Activated naive CD8-positive, alpha-beta T cell treated with anti-CD3 and anti-CD28 coated beads, Interleukin-2, amount 50 U/mL, for 24 hours (primary cell): ENCODE measurements around the gene FIGNL2.

Source experiments
- ATAC-seq: fragments of 150-1000 bp; cut with Tn5 transposase; one replicate; pipeline ENCODE4 v1.10.0; 2021
- DNase-seq: peaks from one replicate; pipeline ENCODE4 v3.0.0; 2021
- H3K27ac Mint-ChIP-seq: one replicate; pipeline ENCODE4 v1.8.0; 2021; ENCODE audit warnings: mild to moderate bottlenecking, mixed read lengths
- H3K27me3 Mint-ChIP-seq: one replicate; pipeline ENCODE4 v1.8.0; 2021; ENCODE audit warnings: mixed read lengths
- H3K36me3 Mint-ChIP-seq: one replicate; pipeline ENCODE4 v1.8.0; 2021; ENCODE audit warnings: low read depth, mixed read lengths
- H3K4me1 Mint-ChIP-seq: one replicate; pipeline ENCODE4 v1.8.0; 2021; ENCODE audit warnings: mixed read lengths
- H3K4me3 Mint-ChIP-seq: one replicate; pipeline ENCODE4 v1.8.0; 2021; ENCODE audit warnings: mild to moderate bottlenecking, moderate library complexity, mixed read lengths
- H3K9me3 Mint-ChIP-seq: one replicate; pipeline ENCODE4 v1.8.0; 2021; ENCODE audit warnings: mixed read lengths

The FIGNL2 gene

GRCh38 chr12:51826881-51827280 is 21.6 kb downstream of the FIGNL2 start:
- no peak for ATAC-seq
- peaks cover 37% of the 10 kb centered on the region for H3K4me1 Mint-ChIP-seq
- no peak overlapping the region for H3K27ac Mint-ChIP-seq
- H3K27me3 Mint-ChIP-seq = peaks cover 14% of the 10 kb centered on the region
- H3K9me3 Mint-ChIP-seq = no peaks in the 10 kb centered on the region
- H3K36me3 Mint-ChIP-seq = no peaks in the 10 kb centered on the region
- no peak for DNase-seq
- no peak overlapping the region for H3K4me3 Mint-ChIP-seq

- Mint-ChIP-seq H3K4me3 (no peak overlapping the region), H3K4me1 (peaks cover 37% of the 10 kb centered on the region), H3K27me3 (peaks cover 2% of the 10 kb centered on the region), H3K36me3 (no peaks in the 10 kb centered on the region), H3K9me3 (no peaks in the 10 kb centered on the region), H3K27ac (no peak overlapping the region)
- no peak for ATAC-seq
- no peak for DNase-seq
Measured at GRCh38 chr12:51825216-51825615, 23.3 kb downstream of the FIGNL2 start.

GRCh38 chr12:51823875-51824565 is 24.5 kb downstream of the FIGNL2 start:
- no peaks in the 10 kb centered on the region for H3K27me3 Mint-ChIP-seq
- no peaks in the 10 kb centered on the region for H3K9me3 Mint-ChIP-seq
- H3K4me1 Mint-ChIP-seq = peaks cover 45% of the 10 kb centered on the region
- ATAC-seq (no peak), DNase-seq (no peak)
- no peak overlapping the region for H3K27ac Mint-ChIP-seq
- H3K4me3 Mint-ChIP-seq = no peak overlapping the region
- H3K36me3 Mint-ChIP-seq = no peaks in the 10 kb centered on the region

DNA sequence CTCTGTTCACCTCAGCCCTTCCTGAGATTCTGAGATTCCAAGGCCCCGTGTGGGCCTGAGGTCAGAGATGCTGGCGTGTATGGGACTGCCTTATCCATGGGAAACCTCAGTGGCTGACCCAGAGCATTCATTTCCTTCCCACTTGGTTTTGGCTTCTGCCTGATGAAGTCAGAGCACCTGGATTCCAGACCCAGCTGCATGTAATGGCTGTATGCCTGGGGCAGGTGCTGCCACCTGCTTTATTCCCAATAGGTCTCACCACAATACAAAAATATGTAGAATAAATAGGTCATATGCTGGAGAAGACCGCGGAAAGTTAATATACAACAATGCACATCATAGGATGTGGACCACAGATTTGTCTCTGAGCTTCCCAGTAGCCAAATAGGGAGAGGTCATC is 25.6 kb downstream of the FIGNL2 start:
- H3K9me3 Mint-ChIP-seq = no peaks in the 10 kb centered on the region

DNA sequence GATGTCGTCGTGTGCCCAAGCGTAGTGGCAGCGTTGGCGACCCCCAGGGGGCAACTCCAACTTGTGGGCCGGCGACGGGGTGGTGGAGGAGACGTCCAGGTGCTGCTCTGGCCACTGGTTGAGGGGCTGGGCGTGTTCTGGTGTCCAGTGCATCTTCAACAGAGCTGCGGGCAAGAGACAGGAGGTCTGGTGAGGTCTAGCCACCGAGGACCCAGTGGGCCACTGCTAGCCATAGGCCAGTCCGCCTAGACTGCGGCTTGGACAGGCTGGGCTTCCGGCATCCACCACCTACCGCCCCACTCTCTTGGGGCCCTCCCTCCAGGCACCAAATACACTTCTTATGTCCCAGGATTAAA is 26.3 kb downstream of the FIGNL2 start:
- H3K36me3 Mint-ChIP-seq = no peaks in the 10 kb centered on the region
- ATAC-seq = no peak
- DNase-seq = no peak
- no peaks in the 10 kb centered on the region for H3K9me3 Mint-ChIP-seq
- H3K27ac Mint-ChIP-seq = no peak overlapping the region
- H3K27me3 Mint-ChIP-seq = no peaks in the 10 kb centered on the region
- peaks cover 28% of the 10 kb centered on the region for H3K4me1 Mint-ChIP-seq
- peak overlapping the region; percentile 71 for H3K4me3 Mint-ChIP-seq

More for the DNA sequence above, 25.6 kb downstream of the FIGNL2 start:
- Mint-ChIP-seq H3K4me1 (peaks cover 35% of the 10 kb centered on the region), H3K4me3 (peak overlapping the region; percentile 71), H3K36me3 (no peaks in the 10 kb centered on the region), H3K27ac (no peak overlapping the region), H3K27me3 (no peaks in the 10 kb centered on the region)
- no peak for ATAC-seq
- DNase-seq = no peak

GRCh38 chr12:51821440-51822260 is 26.9 kb downstream of the FIGNL2 start:
- peak overlapping the region; percentile 71 for H3K4me3 Mint-ChIP-seq
- no peaks in the 10 kb centered on the region for H3K27me3 Mint-ChIP-seq
- H3K4me1 Mint-ChIP-seq = peaks cover 22% of the 10 kb centered on the region
- H3K27ac Mint-ChIP-seq = no peak overlapping the region
- DNase-seq (peak; percentile 42), ATAC-seq (no peak)
- H3K36me3 Mint-ChIP-seq = no peaks in the 10 kb centered on the region
- H3K9me3 Mint-ChIP-seq = no peaks in the 10 kb centered on the region

DNA sequence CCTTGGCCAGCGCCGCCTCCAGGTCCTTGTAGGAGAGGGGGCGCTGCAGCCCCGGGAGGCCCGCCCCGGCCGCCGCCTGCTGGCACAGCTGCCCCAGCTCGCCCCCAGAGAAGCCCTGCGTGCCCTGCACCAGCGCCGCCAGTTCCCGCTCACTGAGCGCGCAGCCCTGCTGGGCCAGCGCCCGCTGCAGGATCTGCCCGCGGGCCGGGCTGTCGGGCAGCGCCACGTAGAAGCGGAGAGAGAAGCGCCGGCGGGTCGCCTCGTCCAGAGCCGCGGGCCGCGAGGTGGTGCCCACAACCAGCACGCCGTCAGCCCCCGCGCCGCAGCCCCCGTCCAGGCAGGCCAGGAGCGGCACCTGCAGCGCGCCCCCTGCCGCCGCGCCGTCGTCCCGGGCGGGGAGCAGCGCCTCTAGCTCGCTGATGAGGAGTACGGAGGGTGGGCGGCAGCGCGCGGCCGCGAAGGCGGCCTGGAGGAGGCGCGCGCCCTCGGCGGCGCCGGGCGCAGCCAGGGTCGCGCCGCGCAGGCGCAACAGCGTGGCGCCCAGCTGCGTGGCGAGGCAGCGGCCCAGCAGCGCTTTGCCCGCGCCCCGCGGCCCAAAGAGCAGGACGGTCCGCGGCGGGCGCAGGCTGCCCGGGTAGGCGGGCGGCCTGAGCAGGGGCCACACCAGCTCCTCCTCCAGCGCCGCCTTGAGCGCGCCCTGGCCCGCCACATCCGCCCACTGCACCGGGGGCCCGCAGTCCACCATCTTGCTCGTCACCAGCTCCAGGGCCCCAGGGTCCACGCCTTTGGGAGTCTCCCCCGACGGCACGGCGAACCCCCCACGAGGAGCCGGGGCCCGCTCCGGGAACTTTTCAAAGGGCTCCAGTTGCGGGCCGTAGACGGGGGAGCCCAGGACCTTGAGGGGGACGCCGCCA is 27.7 kb downstream of the FIGNL2 start:
- Mint-ChIP-seq H3K36me3 (no peaks in the 10 kb centered on the region), H3K27me3 (peaks cover 4% of the 10 kb centered on the region), H3K4me1 (peaks cover 20% of the 10 kb centered on the region), H3K27ac (peak overlapping the region; percentile 59), H3K4me3 (peak overlapping the region; percentile 63), H3K9me3 (no peaks in the 10 kb centered on the region)
- DNase-seq (peak; percentile 86), ATAC-seq (peak; percentile 88)

DNA sequence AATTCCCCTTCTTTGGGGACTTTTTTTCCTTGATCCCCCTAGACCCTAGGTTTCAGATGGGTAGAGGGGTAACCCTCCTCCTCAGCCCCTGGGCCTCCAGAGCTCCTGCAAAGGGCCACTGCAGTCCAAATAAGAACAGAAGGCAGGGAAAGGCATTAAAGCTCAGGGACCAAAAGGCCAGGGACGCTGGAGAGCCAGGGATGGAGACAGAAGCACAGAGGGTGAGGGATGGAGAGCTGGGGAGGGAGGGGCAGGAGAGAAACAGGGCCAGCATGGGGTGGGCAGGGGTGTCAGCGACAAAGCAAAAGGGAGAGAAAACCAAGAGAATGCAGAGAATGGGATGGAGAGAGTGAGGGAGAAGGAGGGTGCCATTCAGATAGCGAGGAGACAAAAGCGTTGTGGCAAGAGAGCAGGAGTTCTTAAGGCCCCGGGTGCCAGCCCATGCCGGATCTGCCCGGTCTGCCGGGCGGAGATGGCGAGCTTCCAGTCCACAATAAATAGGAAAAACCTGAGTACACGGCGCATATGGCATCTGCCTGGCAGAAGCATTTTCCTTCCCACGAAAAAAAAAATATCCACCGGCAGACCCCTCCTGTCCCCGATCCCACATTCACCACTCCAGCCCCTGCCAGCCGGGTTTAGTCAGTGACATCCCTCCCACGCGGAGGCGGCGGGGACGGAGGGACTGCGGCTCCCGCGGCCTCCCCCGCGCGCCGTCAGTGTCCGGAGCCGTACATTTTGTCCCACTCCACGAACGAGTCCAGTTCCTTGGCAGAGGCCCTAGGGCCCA is 28.6 kb downstream of the FIGNL2 start:
- no peak for DNase-seq
- ATAC-seq = no peak
- H3K27me3 Mint-ChIP-seq = peaks cover 11% of the 10 kb centered on the region
- H3K4me1 Mint-ChIP-seq = peaks cover 27% of the 10 kb centered on the region
- H3K4me3 Mint-ChIP-seq = peak overlapping the region; percentile 63
- no peaks in the 10 kb centered on the region for H3K9me3 Mint-ChIP-seq
- H3K27ac Mint-ChIP-seq = peak overlapping the region; percentile 59
- H3K36me3 Mint-ChIP-seq = no peaks in the 10 kb centered on the region

GRCh38 chr12:51818566-51819300 is 29.8 kb downstream of the FIGNL2 start:
- no peak for ATAC-seq
- Mint-ChIP-seq H3K27ac (no peak overlapping the region), H3K36me3 (no peaks in the 10 kb centered on the region), H3K4me1 (peaks cover 27% of the 10 kb centered on the region), H3K27me3 (peaks cover 11% of the 10 kb centered on the region), H3K4me3 (no peak overlapping the region), H3K9me3 (no peaks in the 10 kb centered on the region)
- no peak for DNase-seq

DNA sequence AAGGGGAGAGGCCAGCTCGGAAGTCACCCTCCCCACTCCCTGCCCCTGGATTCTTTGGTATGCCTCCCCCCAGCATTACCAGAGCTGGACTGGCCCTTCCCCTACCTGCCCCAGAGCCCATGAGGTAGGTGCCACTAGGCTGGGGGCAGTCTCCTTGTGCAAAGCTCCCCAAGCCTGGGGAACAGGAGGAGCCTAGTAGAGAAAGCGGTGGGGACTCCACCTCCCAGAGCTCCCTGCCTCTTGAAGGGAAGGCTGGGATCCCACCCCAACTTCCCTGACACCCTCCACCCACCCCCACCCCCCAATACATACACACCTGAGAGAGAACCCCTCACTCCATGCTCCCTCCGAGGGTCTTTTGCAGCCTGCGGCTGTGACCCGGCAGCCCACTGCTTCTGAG is 30.4 kb downstream of the FIGNL2 start:
- Mint-ChIP-seq H3K9me3 (no peaks in the 10 kb centered on the region), H3K4me1 (peaks cover 27% of the 10 kb centered on the region), H3K27ac (no peak overlapping the region), H3K36me3 (no peaks in the 10 kb centered on the region), H3K27me3 (peaks cover 11% of the 10 kb centered on the region), H3K4me3 (no peak overlapping the region)
- ATAC-seq = no peak
- no peak for DNase-seq

- H3K4me1 Mint-ChIP-seq = peaks cover 19% of the 10 kb centered on the region
- H3K36me3 Mint-ChIP-seq = no peaks in the 10 kb centered on the region
- H3K27ac Mint-ChIP-seq = no peak overlapping the region
- H3K9me3 Mint-ChIP-seq = no peaks in the 10 kb centered on the region
- H3K4me3 Mint-ChIP-seq = no peak overlapping the region
- DNase-seq (no peak), ATAC-seq (no peak)
- H3K27me3 Mint-ChIP-seq = peaks cover 11% of the 10 kb centered on the region
Measured at GRCh38 chr12:51817027-51817953, 31.2 kb downstream of the FIGNL2 start.

- H3K36me3 Mint-ChIP-seq = no peaks in the 10 kb centered on the region
- H3K27ac Mint-ChIP-seq = no peak overlapping the region
- peaks cover 11% of the 10 kb centered on the region for H3K27me3 Mint-ChIP-seq
- ATAC-seq (no peak), DNase-seq (no peak)
- peak overlapping the region; percentile 76 for H3K4me3 Mint-ChIP-seq
- H3K9me3 Mint-ChIP-seq = no peaks in the 10 kb centered on the region
- H3K4me1 Mint-ChIP-seq = peaks cover 15% of the 10 kb centered on the region
Measured at GRCh38 chr12:51815571-51815970, 32.9 kb downstream of the FIGNL2 start.
